ENCODE results near the gene RHOBTB1. TPM values are rescaled to one million over a fixed set of nuclear protein-coding genes. Genes with fewer than 3 reads are reported as not detected.

Gene RHOBTB1
- total and polyA plus RNA-seq, 2 experiments from 2014 or later = 18.4 to 40.8 TPM

- Histone ChIP-seq H3K27me3 (no peaks in the 10 kb centered on the region), H4K20me1 (ENCODE audit: insufficient read depth, poor library complexity, severe bottlenecking) (no peaks in the 10 kb centered on the region), H3K79me2 (no peaks in the 10 kb centered on the region), H3K4me1 (ENCODE audit: insufficient read depth) (peaks cover 5% of the 10 kb centered on the region), H2AFZ (no peak overlapping the region), H3K27ac (peak overlapping the region; percentile 52), H3K9me2 (replicated peaks; ENCODE audit: insufficient read depth) (no peaks in the 10 kb centered on the region), H3K9me3 (ENCODE audit: low read depth) (no peaks in the 10 kb centered on the region), H3K4me3 (no peak overlapping the region), H3K36me3 (replicated peaks; ENCODE audit: insufficient read depth, low read depth) (no peaks in the 10 kb centered on the region), H3K4me2 (no peak overlapping the region)
- no peak for TF ChIP-seq EZH2phosphoT487 (IDR thresholded peaks at IDR 0.05; ENCODE audit: low read depth, severe bottlenecking, unreplicated experiment)
- TF ChIP-seq, protein P1, sequence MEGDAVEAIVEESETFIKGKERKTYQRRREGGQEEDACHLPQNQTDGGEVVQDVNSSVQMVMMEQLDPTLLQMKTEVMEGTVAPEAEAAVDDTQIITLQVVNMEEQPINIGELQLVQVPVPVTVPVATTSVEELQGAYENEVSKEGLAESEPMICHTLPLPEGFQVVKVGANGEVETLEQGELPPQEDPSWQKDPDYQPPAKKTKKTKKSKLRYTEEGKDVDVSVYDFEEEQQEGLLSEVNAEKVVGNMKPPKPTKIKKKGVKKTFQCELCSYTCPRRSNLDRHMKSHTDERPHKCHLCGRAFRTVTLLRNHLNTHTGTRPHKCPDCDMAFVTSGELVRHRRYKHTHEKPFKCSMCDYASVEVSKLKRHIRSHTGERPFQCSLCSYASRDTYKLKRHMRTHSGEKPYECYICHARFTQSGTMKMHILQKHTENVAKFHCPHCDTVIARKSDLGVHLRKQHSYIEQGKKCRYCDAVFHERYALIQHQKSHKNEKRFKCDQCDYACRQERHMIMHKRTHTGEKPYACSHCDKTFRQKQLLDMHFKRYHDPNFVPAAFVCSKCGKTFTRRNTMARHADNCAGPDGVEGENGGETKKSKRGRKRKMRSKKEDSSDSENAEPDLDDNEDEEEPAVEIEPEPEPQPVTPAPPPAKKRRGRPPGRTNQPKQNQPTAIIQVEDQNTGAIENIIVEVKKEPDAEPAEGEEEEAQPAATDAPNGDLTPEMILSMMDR (IDR thresholded peaks at IDR 0.05; ENCODE audit: poor library complexity) = no peak
- TF ChIP-seq EZH2 (IDR thresholded peaks at IDR 0.05; ENCODE audit: borderline replicate concordance) = no peak
- no peak for DNase-seq (ENCODE audit: low spot score)
- 23% methylated on average over 4 of the region's 4 CpGs for WGBS (ENCODE audit: low lambda C conversion rate, missing lambda C conversion rate)
Observed at GRCh38 chr10:60963441-60964256, 19.7 kb upstream of the RHOBTB1 start.

GRCh38 chr10:60962946-60963345 lies 19.0 kb upstream of the RHOBTB1 start:
- H3K27me3 ChIP-seq = no peaks in the 10 kb centered on the region
- H3K4me3 ChIP-seq = no peak overlapping the region
- WGBS (ENCODE audit: low lambda C conversion rate, missing lambda C conversion rate) = 90% methylated on average over 3 of the region's 3 CpGs

DNA sequence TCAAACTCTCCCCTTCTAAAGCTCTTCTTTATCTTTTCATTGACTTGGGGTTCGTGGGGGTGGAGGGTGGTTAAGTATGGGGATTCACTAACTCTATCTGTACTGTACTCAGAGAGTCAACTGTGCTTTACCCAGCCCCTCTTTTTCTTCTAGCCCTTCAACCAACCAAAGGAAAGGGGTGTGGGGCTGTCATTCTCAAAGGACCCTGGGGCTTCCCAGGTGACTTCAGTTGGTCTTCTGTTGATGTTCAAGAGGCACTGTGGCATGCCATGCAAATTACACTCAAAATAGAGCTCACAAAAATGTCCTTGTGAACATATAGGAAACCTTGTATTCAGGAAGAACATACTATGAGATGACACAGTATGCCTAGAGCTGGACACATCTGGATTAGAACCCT lies 16.9 kb upstream of the RHOBTB1 start:
- no peaks in the 10 kb centered on the region for H4K20me1 ChIP-seq (ENCODE audit: insufficient read depth, poor library complexity, severe bottlenecking)
- no peak overlapping the region for H2AFZ ChIP-seq
- WGBS (ENCODE audit: low lambda C conversion rate, missing lambda C conversion rate) = 100% methylated on average over 1 of the region's 1 CpG
- H3K36me3 ChIP-seq (replicated peaks; ENCODE audit: insufficient read depth, low read depth) = no peaks in the 10 kb centered on the region
- no peaks in the 10 kb centered on the region for H3K27me3 ChIP-seq
- DNase-seq (ENCODE audit: low spot score) = no peak
- H3K4me2 ChIP-seq = no peak overlapping the region
- no peak overlapping the region for H3K27ac ChIP-seq
- no peaks in the 10 kb centered on the region for H3K79me2 ChIP-seq
- no peak overlapping the region for H3K4me3 ChIP-seq
- H3K9me2 ChIP-seq (replicated peaks; ENCODE audit: insufficient read depth) = no peaks in the 10 kb centered on the region
- TF ChIP-seq EZH2phosphoT487 (IDR thresholded peaks at IDR 0.05; ENCODE audit: low read depth, severe bottlenecking, unreplicated experiment) (no peak), EZH2 (IDR thresholded peaks at IDR 0.05; ENCODE audit: borderline replicate concordance) (no peak)
- TF ChIP-seq, protein P1 (IDR thresholded peaks at IDR 0.05; ENCODE audit: poor library complexity) = no peak
- H3K4me1 ChIP-seq (ENCODE audit: insufficient read depth) = peaks cover 2% of the 10 kb centered on the region
- no peaks in the 10 kb centered on the region for H3K9me3 ChIP-seq (ENCODE audit: low read depth)

More at GRCh38 chr10:60962946-60963345, 19.0 kb upstream of the RHOBTB1 start:
- H3K36me3 ChIP-seq (replicated peaks; ENCODE audit: insufficient read depth, low read depth) = no peaks in the 10 kb centered on the region
- no peaks in the 10 kb centered on the region for H3K79me2 ChIP-seq
- TF ChIP-seq EZH2 (IDR thresholded peaks at IDR 0.05; ENCODE audit: borderline replicate concordance) = no peak
- TF ChIP-seq, protein P1 (IDR thresholded peaks at IDR 0.05; ENCODE audit: poor library complexity) = no peak
- no peak for TF ChIP-seq EZH2phosphoT487 (IDR thresholded peaks at IDR 0.05; ENCODE audit: low read depth, severe bottlenecking, unreplicated experiment)
- H4K20me1 ChIP-seq (ENCODE audit: insufficient read depth, poor library complexity, severe bottlenecking) = no peaks in the 10 kb centered on the region
- no peaks in the 10 kb centered on the region for H3K9me3 ChIP-seq (ENCODE audit: low read depth)
- H3K4me2 ChIP-seq = no peak overlapping the region
- no peaks in the 10 kb centered on the region for H3K9me2 ChIP-seq (replicated peaks; ENCODE audit: insufficient read depth)
- H3K27ac ChIP-seq = peak overlapping the region; percentile 52
- H3K4me1 ChIP-seq (ENCODE audit: insufficient read depth) = peaks cover 5% of the 10 kb centered on the region
- H2AFZ ChIP-seq = no peak overlapping the region
- no peak for DNase-seq (ENCODE audit: low spot score)
